ENCODE data around the gene ARL15.

DNA sequence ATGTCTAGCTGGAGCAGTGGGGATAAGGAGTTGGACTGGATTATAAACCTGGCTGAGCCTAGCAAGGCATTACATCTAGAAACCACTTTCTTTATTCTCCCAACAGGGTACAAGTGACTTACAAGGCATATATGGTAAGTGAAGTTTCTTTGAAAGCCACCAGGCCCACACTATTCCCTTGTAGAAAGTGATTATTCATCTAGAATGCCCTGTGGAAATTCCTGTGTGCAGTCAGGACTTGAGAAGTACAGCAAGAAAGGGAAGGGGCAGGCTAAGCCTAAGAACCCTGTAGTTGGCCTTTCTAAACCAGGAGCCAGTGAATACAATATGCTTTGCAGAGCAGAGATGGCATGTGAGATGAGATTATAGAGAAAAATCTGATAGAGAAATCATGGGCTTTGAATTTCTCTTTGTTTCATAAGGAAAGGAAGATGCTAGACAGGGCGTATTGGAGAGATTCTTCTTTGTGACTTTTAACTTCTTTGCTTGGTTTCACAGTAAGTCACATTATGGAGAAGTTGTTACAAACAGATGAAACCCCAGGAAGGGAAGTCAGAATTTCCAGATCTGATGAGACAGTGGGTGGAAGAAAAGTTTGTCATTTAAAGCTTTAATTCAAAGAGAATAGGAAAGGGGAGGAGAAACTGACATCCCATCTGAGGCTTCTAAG is 428.2 kb downstream of the ARL15 start:
- TF ChIP-seq TAF1 (IDR thresholded peaks at IDR 0.05; ENCODE audit: low read depth), result no peak
- no peak for TF ChIP-seq FOXM1 (IDR thresholded peaks at IDR 0.05; ENCODE audit: borderline replicate concordance, low read depth)
- no peak for TF ChIP-seq YY1 (IDR thresholded peaks at IDR 0.05; ENCODE audit: low read depth)
- TF ChIP-seq, protein P1, sequence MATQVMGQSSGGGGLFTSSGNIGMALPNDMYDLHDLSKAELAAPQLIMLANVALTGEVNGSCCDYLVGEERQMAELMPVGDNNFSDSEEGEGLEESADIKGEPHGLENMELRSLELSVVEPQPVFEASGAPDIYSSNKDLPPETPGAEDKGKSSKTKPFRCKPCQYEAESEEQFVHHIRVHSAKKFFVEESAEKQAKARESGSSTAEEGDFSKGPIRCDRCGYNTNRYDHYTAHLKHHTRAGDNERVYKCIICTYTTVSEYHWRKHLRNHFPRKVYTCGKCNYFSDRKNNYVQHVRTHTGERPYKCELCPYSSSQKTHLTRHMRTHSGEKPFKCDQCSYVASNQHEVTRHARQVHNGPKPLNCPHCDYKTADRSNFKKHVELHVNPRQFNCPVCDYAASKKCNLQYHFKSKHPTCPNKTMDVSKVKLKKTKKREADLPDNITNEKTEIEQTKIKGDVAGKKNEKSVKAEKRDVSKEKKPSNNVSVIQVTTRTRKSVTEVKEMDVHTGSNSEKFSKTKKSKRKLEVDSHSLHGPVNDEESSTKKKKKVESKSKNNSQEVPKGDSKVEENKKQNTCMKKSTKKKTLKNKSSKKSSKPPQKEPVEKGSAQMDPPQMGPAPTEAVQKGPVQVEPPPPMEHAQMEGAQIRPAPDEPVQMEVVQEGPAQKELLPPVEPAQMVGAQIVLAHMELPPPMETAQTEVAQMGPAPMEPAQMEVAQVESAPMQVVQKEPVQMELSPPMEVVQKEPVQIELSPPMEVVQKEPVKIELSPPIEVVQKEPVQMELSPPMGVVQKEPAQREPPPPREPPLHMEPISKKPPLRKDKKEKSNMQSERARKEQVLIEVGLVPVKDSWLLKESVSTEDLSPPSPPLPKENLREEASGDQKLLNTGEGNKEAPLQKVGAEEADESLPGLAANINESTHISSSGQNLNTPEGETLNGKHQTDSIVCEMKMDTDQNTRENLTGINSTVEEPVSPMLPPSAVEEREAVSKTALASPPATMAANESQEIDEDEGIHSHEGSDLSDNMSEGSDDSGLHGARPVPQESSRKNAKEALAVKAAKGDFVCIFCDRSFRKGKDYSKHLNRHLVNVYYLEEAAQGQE (IDR thresholded peaks at IDR 0.05; ENCODE audit: low read depth), result no peak
- TF ChIP-seq EP300 (IDR thresholded peaks at IDR 0.05; ENCODE audit: borderline replicate concordance), result no peak
- no peak for TF ChIP-seq TEAD4 (IDR thresholded peaks at IDR 0.05)

All from Ishikawa (cell line).